Fibroblast of villous mesenchyme (primary cell): ENCODE data around the gene RASGEF1C. TPM values are rescaled to one million over a fixed set of nuclear protein-coding genes. Genes with fewer than 3 reads are reported as not detected.

ENCODE experiments used
- DNase-seq: peaks from one replicate; pipeline ENCODE4 v3.0.0-alpha.2; 2010; ENCODE audit warnings: low read depth
- H3K4me3 ChIP-seq: 2 replicates; pipeline ENCODE4 v1.5.1; 2011; ENCODE audit warnings: low read depth, mild to moderate bottlenecking, low read length
- CTCF ChIP-seq: IDR thresholded peaks from 2 replicates; pipeline ENCODE4 v1.5.1; 2012; ENCODE audit warnings: low read depth, mild to moderate bottlenecking, low read length; ENCODE audit not compliant: insufficient read depth
- total RNA-seq: library from RNA; depleted of rRNA; stranded (reverse); fragments of >200 nt; gene quantifications from 2 replicates; pipeline ENCODE4 v1.2.3, GENCODE V29; 2012

The RASGEF1C gene
- total RNA-seq, 1 donor, result not detected

- TF ChIP-seq CTCF, result no peak
- H3K4me3 ChIP-seq, result no peak overlapping the region
- no peak for DNase-seq
Measured at GRCh38 chr5:180114304-180115003, 94.6 kb downstream of the RASGEF1C start.

GRCh38 chr5:180113660-180114303 is 95.2 kb downstream of the RASGEF1C start:
- no peak overlapping the region for H3K4me3 ChIP-seq
- no peak for TF ChIP-seq CTCF
- no peak for DNase-seq

GRCh38 chr5:180112181-180112861 is 96.7 kb downstream of the RASGEF1C start:
- DNase-seq, result no peak
- no peak for TF ChIP-seq CTCF
- no peak overlapping the region for H3K4me3 ChIP-seq

GRCh38 chr5:180111273-180112002 is 97.6 kb downstream of the RASGEF1C start:
- no peak for DNase-seq
- H3K4me3 ChIP-seq, result no peak overlapping the region
- TF ChIP-seq CTCF, result no peak

- no peak for TF ChIP-seq CTCF
- DNase-seq, result no peak
- no peak overlapping the region for H3K4me3 ChIP-seq
Measured at GRCh38 chr5:180109920-180110319, 99.1 kb downstream of the RASGEF1C start.

- no peak for DNase-seq
- H3K4me3 ChIP-seq, result no peak overlapping the region
- TF ChIP-seq CTCF, result no peak
Measured at GRCh38 chr5:180107005-180107404, 102.0 kb downstream of the RASGEF1C start.
